GM12878 (cell line): Measurements from ENCODE around the gene PARP6. TPM values are rescaled to one million over a fixed set of nuclear protein-coding genes. Genes with fewer than 3 reads are reported as not detected.

Source experiments
- ATAC-seq: fragments of 200-7000 bp; cut with Tn5 transposase; 3 replicates; pipeline ENCODE4 v1.9.1; 2020; ENCODE audit warnings: mild to moderate bottlenecking, moderate library complexity
- BruUV-seq: library from RNA; stranded (reverse); fragments of 400-500 nt; replicated peaks from 2 replicates; lab custom pipeline; 2021; lab: Mats Ljungman, UMichigan
- CTCF ChIA-PET: fragments of 300-600 bp; sonication (Branson Sonifier 250); formaldehyde crosslinking; extraction: SDS; loops from one replicate; lab custom pipeline; 2021; ENCODE audit warnings: inconsistent platforms; lab: Yijun Ruan, JAX
- POLR2A ChIA-PET: fragments of 350-600 bp; formaldehyde crosslinking; extraction: SDS; loops from one replicate; lab custom pipeline; 2021; ENCODE audit warnings: inconsistent platforms; lab: Charles Lee
- RAD21 ChIA-PET: fragments of 300-600 bp; sonication (Branson Sonifier 250); formaldehyde crosslinking; loops from one replicate; lab custom pipeline; 2023; ENCODE audit warnings: antibody characterized with exemption; ENCODE audit not compliant: unreplicated experiment; lab: Charles Lee
- SMC1A ChIA-PET: fragments of 300-600 bp; sonication (Branson Sonifier 250); formaldehyde crosslinking; loops from one replicate; lab custom pipeline; 2023; ENCODE audit not compliant: unreplicated experiment, uncharacterized antibody; lab: Charles Lee
- DNase-seq: peaks from one replicate; pipeline ENCODE4 v3.0.0-alpha.2; 2011; ENCODE audit warnings: low read depth, low spot score
- FAIRE-seq: peaks from 3 replicates; lab custom pipeline; 2011; peaks lifted over from hg19 to GRCh38; lab: Jason Lieb, UNC
- H2AFZ ChIP-seq: 2 replicates; pipeline ENCODE4 v1.6.0; 2011; ENCODE audit warnings: low read depth, low read length, control low read depth; ENCODE audit not compliant: control insufficient read depth
- H3K27ac ChIP-seq: 2 replicates; pipeline ENCODE4 v1.5.1; 2011; ENCODE audit warnings: control low read depth; ENCODE audit not compliant: control insufficient read depth, insufficient read depth
- H3K27me3 ChIP-seq, 2 experiments: replicated peaks in 1 of 2; 2 replicates each; pipeline versions ENCODE4 v1.6.0 to v1.6.1; 2011; ENCODE audit warnings: low read length in 1 of 2; ENCODE audit not compliant: control insufficient read depth in 2 of 2, insufficient read depth in 2 of 2
- H3K36me3 ChIP-seq, 2 experiments: 2 replicates each; pipeline ENCODE4 v1.5.1; 2011; ENCODE audit warnings: low read length in 1 of 2; ENCODE audit not compliant: control insufficient read depth in 2 of 2, insufficient read depth in 2 of 2
- H3K4me1 ChIP-seq: 2 replicates; pipeline ENCODE4 v1.6.1; 2011; ENCODE audit warnings: mild to moderate bottlenecking, low read length, moderate library complexity, mixed read lengths; ENCODE audit not compliant: control insufficient read depth, insufficient read depth
- H3K4me2 ChIP-seq: 2 replicates; pipeline ENCODE4 v1.6.0; 2011; ENCODE audit warnings: control low read depth; ENCODE audit not compliant: control insufficient read depth, insufficient read depth
- H3K4me3 ChIP-seq: fragments of 200-600 bp; sonication (generic); 2 replicates; pipeline ENCODE4 v1.5.1; 2016
- H3K79me2 ChIP-seq: 2 replicates; pipeline ENCODE4 v1.6.0; 2011; ENCODE audit warnings: low read length; ENCODE audit not compliant: control insufficient read depth, insufficient read depth
- H3K9ac ChIP-seq: 2 replicates; pipeline ENCODE4 v1.8.0; 2011; ENCODE audit warnings: low read length, control low read depth, mixed read lengths; ENCODE audit not compliant: control insufficient read depth, insufficient read depth
- H3K9me3 ChIP-seq: replicated peaks from 3 replicates; pipeline ENCODE4 v1.5.1; 2011; ENCODE audit warnings: mild to moderate bottlenecking, low read length; ENCODE audit not compliant: control insufficient read depth, insufficient read depth
- H4K20me1 ChIP-seq: 2 replicates; pipeline ENCODE4 v1.6.0; 2011; ENCODE audit not compliant: control insufficient read depth, insufficient read depth
- CBX5 ChIP-seq: sonication (generic); IDR thresholded peaks from 2 replicates; pipeline ENCODE4 v1.6.1; 2016; ENCODE audit warnings: low read depth, moderate library complexity, mild to moderate bottlenecking, inconsistent platforms
- CTCF ChIP-seq, 3 experiments: IDR thresholded peaks in 2 of 3; conservative IDR thresholded peaks in 1 of 3; 2 replicates each; pipeline ENCODE4 v1.5.1; 2011; ENCODE audit warnings: low read depth in 3 of 3, low read length in 3 of 3, mild to moderate bottlenecking in 3 of 3, control low read depth in 2 of 3, moderate library complexity in 2 of 3, inconsistent platforms in 1 of 3, mixed read lengths in 1 of 3; ENCODE audit not compliant: control insufficient read depth in 2 of 3, insufficient read depth in 1 of 3; ENCODE audit errors: extremely low read depth in 1 of 3
- E4F1 ChIP-seq: fragments of 450-650 bp; IDR thresholded peaks from 2 replicates; pipeline ENCODE4 v1.6.1; 2018; ENCODE audit warnings: borderline replicate concordance, mild to moderate bottlenecking; ENCODE audit not compliant: partially characterized antibody
- EZH2 ChIP-seq: IDR thresholded peaks from 2 replicates; pipeline ENCODE4 v1.6.1; 2012; ENCODE audit warnings: low read depth, mild to moderate bottlenecking, control low read depth, inconsistent platforms, low read length, borderline replicate concordance; ENCODE audit not compliant: control insufficient read depth
- WGBS: methylation state at CpG from one replicate; pipeline ENCODE4 v1.1.6; 2016; ENCODE audit warnings: low lambda C conversion rate; ENCODE audit not compliant: insufficient replicate concordance, insufficient coverage; ENCODE audit errors: missing lambda C conversion rate; 5-methylcytosine and 5-hydroxymethylcytosine counted together
- in situ Hi-C: fragments of 300-500 bp; cut with MboI; formaldehyde crosslinking; loops from 9 replicates; pipeline ENCODE4 v1.14.3; 2018; ENCODE audit warnings: mixed read lengths
- intact Hi-C: fragments of 100-400 bp; cut with micrococcal nuclease; formaldehyde crosslinking; loops from one replicate; pipeline ENCODE4 v1.14.2; 2022; ENCODE audit not compliant: unreplicated experiment
- polyA plus RNA-seq, 11 experiments: library from polyadenylated mRNA; depleted of rRNA in 4 of 11; unstranded in 6 of 11; stranded (reverse) in 5 of 11; fragments of >200 nt; fragmentation: Nextera tagmentation in 4 of 11; fragmentation: Illumina TruSeq in 1 of 11; extraction: Ambion mirVana in 4 of 11; extraction: Trizol in 1 of 11; gene quantifications; 1 replicate in 1 of 11; 2 replicates in 10 of 11; pipeline versions ENCODE4 v1.2.1 to v1.2.3, GENCODE V29; 2011 to 2016; ENCODE audit warnings: inconsistent platforms in 2 of 11, missing spikeins in 2 of 11, low read depth in 1 of 11
- total RNA-seq, 4 experiments: library from RNA; depleted of rRNA in 3 of 4; stranded (reverse); fragments of >200 nt in 3 of 4; fragmentation: Illumina TruSeq in 1 of 4; extraction: Trizol in 1 of 4; gene quantifications; 2 replicates each; pipeline versions ENCODE4 v1.2.1 to v1.2.3, GENCODE V29; 2013 to 2021
- TF ChIP-seq, protein P1 (sequence below): fragments of 450-650 bp; IDR thresholded peaks from 2 replicates; pipeline ENCODE4 v1.6.1; 2014; ENCODE audit warnings: mild to moderate bottlenecking
- TF ChIP-seq, protein P2 (sequence below): fragments of 450-650 bp; IDR thresholded peaks from 2 replicates; pipeline ENCODE4 v1.6.1; 2017; ENCODE audit warnings: mild to moderate bottlenecking, low read depth, inconsistent platforms; ENCODE audit not compliant: poor library complexity, severe bottlenecking

PARP6 gene
- total and polyA plus RNA-seq, 10 of the 15 experiments (the other 5 are each of a cell fraction or from before 2014, with no cell fraction given) = 14.3 to 73.5 (median 26.9) TPM

GRCh38 chr15:72197041-72197459 is 75.3 kb downstream of the PARP6 start:
- FAIRE-seq = no peak
- H3K4me3 ChIP-seq = no peak overlapping the region
- H2AFZ ChIP-seq = no peak overlapping the region
- intact Hi-C loops = loop anchor here (5.0 kb wide), 1 partner anchor 90 kb away; no protein-coding TSS in a partner anchor
- SMC1A ChIA-PET = no interaction called here
- in situ Hi-C loops = no loop called here
- peaks cover 32 to 36% of the 10 kb centered on the region in 2 experiments for H3K36me3 ChIP-seq
- H3K27me3 ChIP-seq = no peaks in the 10 kb centered on the region
- no peaks in the 10 kb centered on the region; the same call in 1 of the 2 replicates for H3K4me1 ChIP-seq
- RAD21 ChIA-PET = no interaction called here
- no peak for DNase-seq
- TF ChIP-seq, protein P1, sequence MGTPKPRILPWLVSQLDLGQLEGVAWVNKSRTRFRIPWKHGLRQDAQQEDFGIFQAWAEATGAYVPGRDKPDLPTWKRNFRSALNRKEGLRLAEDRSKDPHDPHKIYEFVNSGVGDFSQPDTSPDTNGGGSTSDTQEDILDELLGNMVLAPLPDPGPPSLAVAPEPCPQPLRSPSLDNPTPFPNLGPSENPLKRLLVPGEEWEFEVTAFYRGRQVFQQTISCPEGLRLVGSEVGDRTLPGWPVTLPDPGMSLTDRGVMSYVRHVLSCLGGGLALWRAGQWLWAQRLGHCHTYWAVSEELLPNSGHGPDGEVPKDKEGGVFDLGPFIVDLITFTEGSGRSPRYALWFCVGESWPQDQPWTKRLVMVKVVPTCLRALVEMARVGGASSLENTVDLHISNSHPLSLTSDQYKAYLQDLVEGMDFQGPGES = no peak
- TF ChIP-seq E4F1 (no peak), EZH2 (no peak), CTCF (IDR thresholded peaks at IDR 0.05 in 2 of 3, conservative IDR thresholded peaks at IDR 0.05 in 1 of 3; ENCODE audit: control insufficient read depth in 2 of 3, extremely low read depth in 1 of 3, insufficient read depth in 1 of 3, low read depth in 3 of 3, low read length in 3 of 3) (no peak), CBX5 (no peak)
- TF ChIP-seq, protein P2, sequence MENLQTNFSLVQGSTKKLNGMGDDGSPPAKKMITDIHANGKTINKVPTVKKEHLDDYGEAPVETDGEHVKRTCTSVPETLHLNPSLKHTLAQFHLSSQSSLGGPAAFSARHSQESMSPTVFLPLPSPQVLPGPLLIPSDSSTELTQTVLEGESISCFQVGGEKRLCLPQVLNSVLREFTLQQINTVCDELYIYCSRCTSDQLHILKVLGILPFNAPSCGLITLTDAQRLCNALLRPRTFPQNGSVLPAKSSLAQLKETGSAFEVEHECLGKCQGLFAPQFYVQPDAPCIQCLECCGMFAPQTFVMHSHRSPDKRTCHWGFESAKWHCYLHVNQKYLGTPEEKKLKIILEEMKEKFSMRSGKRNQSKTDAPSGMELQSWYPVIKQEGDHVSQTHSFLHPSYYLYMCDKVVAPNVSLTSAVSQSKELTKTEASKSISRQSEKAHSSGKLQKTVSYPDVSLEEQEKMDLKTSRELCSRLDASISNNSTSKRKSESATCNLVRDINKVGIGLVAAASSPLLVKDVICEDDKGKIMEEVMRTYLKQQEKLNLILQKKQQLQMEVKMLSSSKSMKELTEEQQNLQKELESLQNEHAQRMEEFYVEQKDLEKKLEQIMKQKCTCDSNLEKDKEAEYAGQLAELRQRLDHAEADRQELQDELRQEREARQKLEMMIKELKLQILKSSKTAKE = no peak
- TF ChIP-seq, all 136 proteins: peak for 0
- POLR2A ChIA-PET = no interaction called here
- H3K9me3 ChIP-seq = no peaks in the 10 kb centered on the region
- no peak overlapping the region for H3K27ac ChIP-seq
- 45% methylated on average over 35 of the region's 35 CpGs for WGBS
- H3K9ac ChIP-seq = no peak overlapping the region
- BruUV-seq = no TSS peak
- CTCF ChIA-PET = no interaction called here
- peaks cover 2% of the 10 kb centered on the region; the same call in 1 of the 2 replicates for H4K20me1 ChIP-seq
- no peaks in the 10 kb centered on the region for H3K79me2 ChIP-seq
- ATAC-seq = no peak
- no peak overlapping the region for H3K4me2 ChIP-seq
